Left hindlimb (tissue), 1 donor: ENCODE measurements around the gene EVA1C.
"Not testable (repeated sequence)": the region's sequence is repeated elsewhere in the genome, so short reads cannot be mapped to it uniquely, and the experiment has no call there.

Source experiments
- DNase-seq: peaks from one replicate; pipeline ENCODE4 v3.0.0-alpha.2; 2018

Gene EVA1C

GRCh38 chr21:32534113-32534512, 121.6 kb downstream of the EVA1C start:
- DNase-seq = no peak

DNA sequence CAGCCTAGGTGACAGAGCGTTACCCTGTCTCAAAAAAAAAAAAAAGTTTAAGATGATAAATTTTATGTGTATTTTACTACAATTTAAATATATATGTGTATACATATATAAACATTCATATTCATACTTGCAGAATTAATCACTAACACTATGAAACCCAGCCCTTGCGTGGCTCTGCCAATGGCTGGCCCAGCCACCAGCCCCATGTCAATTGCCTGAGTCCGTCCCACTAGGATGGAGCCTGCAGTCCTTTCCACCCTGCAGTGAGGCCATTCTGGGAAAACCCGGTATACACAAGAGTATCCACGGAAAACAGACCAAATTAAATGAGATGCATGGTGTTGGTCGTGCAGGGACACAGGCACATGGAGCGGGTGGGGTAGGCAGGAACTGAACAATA, 123.1 kb downstream of the EVA1C start:
- DNase-seq = no peak

- DNase-seq = no peak
These were observed 125.0 kb downstream of the EVA1C start for GRCh38 chr21:32537569-32537881.

- DNase-seq = no peak
These were observed 125.8 kb downstream of the EVA1C start for GRCh38 chr21:32538147-32538792.

DNA sequence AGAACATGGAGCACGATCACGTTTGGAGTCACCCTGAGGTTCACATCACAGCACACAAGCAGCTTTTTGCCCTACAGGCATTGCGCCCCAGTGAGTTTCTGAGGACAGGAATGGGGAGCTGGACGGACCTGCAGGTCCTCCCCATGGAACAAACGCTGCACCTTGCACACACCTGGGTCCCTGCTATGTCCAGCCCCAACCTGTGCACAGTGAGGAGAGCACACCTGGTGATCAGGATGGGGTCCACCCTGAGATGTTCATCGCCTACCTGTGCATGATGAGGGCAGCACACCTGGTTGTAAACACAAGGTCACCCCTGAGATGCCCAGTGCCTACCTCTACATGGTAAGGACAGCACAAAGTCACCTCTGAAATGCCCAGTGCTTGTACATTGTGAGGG, 126.9 kb downstream of the EVA1C start:
- DNase-seq = no peak

DNA sequence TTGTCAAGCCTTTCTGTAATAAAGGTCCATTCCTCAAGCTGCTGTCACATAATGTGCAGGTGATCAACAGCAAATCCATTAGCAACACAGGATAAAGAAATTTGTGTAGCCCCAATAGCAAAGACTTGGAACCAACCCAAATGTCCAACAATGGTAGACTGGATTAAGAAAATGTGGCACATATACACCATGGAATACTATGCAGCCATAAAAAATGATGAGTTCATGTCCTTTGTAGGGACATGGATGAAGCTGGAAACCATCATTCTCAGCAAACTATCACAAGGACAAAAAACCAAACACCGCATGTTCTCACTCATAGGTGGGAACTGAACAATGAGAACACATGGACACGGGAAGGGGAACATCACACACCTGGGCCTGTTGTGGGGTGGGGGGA, 130.6 kb downstream of the EVA1C start:
- DNase-seq = not testable (repeated sequence)

- DNase-seq = no peak
These were observed 131.5 kb downstream of the EVA1C start for GRCh38 chr21:32543975-32544374.

DNA sequence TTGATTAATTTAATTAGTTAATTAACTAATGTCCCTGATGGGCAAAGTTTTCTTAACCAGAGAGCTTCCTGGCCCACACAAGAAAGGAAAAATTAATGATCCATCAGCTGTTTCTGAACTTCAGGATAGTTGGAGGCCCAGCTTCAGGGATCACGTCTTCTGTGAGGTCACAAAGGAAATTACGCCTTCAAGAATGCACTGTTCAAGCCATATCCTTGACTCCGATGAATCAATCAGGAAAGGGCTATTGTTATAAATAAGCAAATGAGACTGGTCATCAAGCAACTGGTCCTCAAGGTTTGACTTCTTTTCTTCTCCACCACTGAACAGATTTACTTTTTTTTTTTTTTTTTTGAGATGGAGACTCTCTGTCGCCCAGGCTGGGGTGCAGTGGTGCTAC, 132.2 kb downstream of the EVA1C start:
- DNase-seq = no peak

DNA sequence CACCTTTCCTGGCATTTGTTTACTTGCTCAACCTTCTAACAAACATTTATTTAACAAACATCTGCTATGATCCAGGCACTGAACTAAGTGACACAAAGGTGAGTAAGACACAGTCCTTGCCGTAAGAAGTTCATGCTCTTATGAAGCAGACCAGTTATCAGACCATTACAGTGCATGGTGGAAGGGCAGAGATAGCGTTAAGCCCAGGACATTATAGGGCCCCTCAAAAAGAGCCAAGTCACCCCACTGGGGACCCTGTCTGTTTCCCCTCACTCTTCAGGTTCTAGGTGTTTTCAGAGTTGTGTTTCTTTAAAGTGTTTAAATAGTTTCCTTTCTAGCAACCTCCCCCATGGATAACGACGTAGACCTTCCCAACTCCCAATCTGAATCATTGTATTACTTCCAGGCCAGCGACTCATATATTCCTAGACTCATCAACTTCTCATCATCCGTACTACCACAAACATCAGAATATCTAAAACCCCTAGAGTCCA, 133.5 kb downstream of the EVA1C start:
- no peak for DNase-seq

- DNase-seq = no peak
These were observed 134.5 kb downstream of the EVA1C start for GRCh38 chr21:32547018-32547417.

DNA sequence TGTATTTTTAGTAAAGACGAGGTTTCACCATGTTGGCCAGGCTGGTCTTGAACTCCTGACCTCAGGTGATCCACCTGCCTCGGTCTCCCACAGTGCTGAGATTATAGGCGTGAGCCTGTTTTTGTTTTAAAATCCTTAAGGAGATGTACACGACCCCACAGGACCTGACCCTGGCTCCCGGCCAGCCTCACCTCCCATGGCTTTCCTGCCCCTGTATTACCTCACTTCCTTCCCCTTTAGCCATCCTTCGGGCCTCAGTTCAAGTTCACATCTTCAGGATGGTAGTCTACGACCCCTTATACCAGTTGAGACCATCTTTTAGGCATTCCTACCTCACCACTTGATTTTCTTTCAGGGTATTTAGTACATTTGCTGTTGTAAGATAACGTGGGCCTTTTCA, 136.5 kb downstream of the EVA1C start:
- DNase-seq = no peak

DNA sequence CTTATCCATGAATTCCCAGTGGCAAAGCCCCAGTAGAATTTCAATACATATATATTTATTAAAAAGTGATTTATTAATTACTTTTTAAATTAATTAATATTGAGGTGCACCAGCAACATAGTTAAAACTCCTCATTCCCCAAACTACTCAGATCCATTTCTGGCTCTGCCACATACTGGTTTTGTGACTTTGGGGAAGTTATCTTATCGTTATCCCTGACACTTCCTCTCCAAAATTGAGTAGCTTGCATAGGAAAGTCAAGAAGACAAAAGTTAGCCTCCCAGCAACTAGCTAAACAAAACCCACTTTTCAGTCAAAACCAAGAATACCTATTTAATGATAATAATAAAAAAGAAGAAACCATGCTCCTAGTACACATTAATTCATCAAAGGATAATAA, 136.9 kb downstream of the EVA1C start:
- no peak for DNase-seq

GRCh38 chr21:32549886-32550285, 137.4 kb downstream of the EVA1C start:
- DNase-seq = no peak

DNA sequence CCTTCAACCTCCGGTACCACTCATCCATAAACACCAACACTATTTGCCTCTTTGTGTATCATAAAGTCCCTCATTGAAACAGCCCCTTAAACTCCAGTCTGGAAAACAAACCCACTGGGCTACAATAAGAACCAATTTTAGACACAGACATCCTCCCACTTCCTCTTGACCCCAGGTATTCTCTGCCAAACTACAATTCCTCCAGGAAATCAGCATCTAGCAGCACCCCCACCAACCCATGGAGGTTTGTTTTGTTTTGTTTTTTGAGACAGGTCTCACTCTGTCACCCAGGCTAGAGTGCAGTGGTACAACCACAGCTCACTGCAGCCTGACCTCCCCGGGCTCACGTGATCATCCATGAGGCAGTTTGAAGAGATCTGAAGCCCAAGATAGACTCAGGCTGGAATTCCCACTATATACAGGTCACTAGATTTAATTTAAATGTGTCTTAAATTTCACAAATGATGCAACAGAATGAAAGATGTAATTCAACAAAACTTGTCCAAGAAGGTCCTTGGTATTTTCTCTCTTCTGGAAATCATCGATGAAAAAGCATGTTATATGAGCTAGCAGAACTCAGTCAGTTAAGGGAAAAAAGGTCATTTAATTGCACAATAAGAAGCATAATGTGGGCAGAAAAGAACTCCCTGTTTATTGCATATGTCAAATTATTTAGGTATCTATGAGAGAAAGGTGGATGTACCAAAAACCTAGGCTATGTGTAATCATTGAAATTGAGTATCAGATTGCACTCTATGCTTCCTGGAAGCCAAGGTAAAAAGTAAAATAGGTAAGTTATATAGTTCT, 142.5 kb downstream of the EVA1C start:
- DNase-seq = no peak

- DNase-seq = no peak
These were observed 145.6 kb downstream of the EVA1C start for GRCh38 chr21:32558106-32558505.

GRCh38 chr21:32559006-32559610, 146.6 kb downstream of the EVA1C start:
- no peak for DNase-seq

DNA sequence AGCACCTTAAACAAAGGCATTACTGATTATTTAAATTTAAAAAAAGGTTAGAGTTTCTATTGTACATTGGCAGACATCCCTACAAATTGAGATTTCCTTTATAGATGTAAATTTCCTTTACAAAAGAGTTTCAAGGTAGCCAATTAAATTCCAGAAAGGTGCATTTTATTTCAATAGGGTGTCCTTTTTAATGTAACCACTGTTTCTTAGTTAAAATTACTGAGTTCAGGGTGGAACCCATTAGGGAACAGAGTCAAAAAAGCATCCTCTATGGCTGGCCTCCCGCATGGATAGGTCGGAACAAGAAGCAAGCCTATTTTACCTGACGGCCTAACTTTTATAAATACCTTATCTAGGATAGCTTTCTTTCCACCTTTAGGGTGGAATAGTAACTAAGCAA, 148.4 kb downstream of the EVA1C start:
- DNase-seq = no peak

DNA sequence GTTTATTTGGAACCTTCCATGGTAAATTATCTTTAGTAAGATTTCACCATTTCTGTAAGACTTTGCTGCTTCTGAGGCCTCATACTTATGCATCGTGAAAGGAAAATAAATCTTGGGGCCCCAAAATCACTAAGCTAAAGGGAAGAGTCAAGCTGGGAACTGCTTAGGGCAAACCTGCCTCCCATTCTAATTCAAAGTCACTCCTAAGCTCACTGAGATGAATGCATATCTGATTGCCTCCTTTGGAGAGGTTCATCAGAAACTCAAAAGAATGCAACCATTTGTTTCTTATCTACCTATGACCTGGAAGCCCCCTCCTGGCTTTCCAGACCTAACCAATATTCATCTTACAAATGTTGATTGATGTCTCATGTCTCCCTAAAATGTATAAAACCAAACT, 149.0 kb downstream of the EVA1C start:
- DNase-seq = not testable (repeated sequence)

GRCh38 chr21:32562426-32562825, 149.9 kb downstream of the EVA1C start:
- no peak for DNase-seq

DNA sequence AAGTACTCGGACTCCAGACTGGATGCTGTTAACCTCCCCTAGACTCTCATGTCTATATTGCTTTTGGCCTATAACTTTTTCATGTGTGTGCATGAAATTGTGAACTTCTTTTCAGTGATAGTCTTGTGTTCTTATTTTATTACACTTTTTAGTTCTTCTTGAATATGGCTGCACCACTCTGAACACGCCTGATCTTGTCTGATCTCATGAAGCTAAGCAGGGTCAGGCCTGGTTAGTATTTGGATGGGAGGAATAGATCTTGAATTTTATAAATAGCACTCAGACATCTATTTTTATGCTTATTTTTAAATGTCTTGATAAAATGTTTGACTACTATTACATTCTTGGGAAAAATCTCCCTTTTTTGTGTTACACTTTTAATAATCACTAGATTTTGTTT, 150.4 kb downstream of the EVA1C start:
- DNase-seq = no peak
